Vagina (tissue), 2 donors: ENCODE data around the gene ENPP7.

Experiments
- CTCF ChIP-seq, 3 experiments: fragments of 450-650 bp in 2 of 3; fragments of 200-600 bp in 1 of 3; sonication (generic) in 1 of 3; IDR thresholded peaks; one replicate each; pipeline ENCODE4 v1.5.1; 2017 to 2019; ENCODE audit warnings: antibody characterized with exemption in 3 of 3, mild to moderate bottlenecking in 2 of 3, moderate library complexity in 2 of 3
- POLR2A ChIP-seq, 2 donors: fragments of 450-650 bp; IDR thresholded peaks; one replicate each; pipeline ENCODE4 v1.6.1; 2017; ENCODE audit warnings: antibody characterized with exemption in 2 of 2, mild to moderate bottlenecking in 2 of 2, moderate library complexity in 2 of 2
- POLR2AphosphoS5 ChIP-seq, 2 donors: sonication (generic); formaldehyde crosslinking; IDR thresholded peaks; one replicate each; pipeline ENCODE4 v1.9.0; 2017; ENCODE audit warnings: antibody characterized with exemption in 2 of 2, mild to moderate bottlenecking in 2 of 2, low read depth in 1 of 2; ENCODE audit not compliant: insufficient read depth in 1 of 2

DNA sequence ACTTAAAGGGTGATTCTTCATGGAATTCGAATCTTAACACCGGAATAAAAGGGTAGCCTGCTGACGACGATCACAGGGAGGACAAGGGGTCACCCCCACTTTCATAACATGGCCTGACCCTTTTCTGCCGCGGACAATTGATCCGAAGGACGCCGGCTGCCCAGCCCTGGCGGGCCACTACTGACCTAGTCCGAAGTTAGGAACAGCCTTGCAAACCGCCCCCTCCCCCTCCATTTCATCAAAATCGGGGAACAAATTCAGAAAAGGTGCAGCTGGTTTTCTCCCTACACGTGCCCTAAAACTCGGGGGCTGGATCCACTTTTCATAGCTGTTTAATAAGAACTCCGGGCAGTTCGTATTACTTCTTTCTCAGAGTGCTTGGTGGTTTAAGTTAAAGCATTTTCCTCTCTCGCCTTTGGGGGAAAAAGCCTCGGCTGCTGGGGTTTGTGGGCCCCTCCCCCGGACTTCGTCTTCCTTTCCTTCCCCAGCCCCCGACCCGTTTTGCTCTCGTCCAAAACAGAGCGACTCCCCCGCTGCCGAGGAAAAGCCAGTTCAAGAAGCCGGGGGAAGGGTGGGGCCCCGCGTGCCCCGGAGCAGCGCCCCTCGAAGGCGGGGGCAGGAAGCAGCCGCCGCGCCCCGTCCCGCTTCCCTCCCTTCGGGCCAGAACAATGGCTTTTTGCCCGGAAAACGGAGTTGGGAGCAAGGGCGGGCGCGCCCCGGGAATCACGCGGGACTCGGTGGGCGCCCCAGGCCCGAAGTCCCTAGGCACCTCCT lies 46.6 kb downstream of the ENPP7 start:
- TF ChIP-seq CTCF (IDR thresholded peaks at IDR 0.05) = no peak
- no peak for TF ChIP-seq POLR2AphosphoS5 (IDR thresholded peaks at IDR 0.05; ENCODE audit: insufficient read depth in 1 of 2, low read depth in 1 of 2)
- TF ChIP-seq POLR2A (IDR thresholded peaks at IDR 0.05) = no peak
